Naive thymus-derived CD8-positive, alpha-beta T cell (primary cell): ENCODE measurements around the gene NCOA3. TPM values are rescaled to one million over a fixed set of nuclear protein-coding genes. Genes with fewer than 3 reads are reported as not detected.
A peak's percentile ranks its signal among the peaks of the same experiment; 100 is the strongest.
"Not testable (repeated sequence)": the region's sequence is repeated elsewhere in the genome, so short reads cannot be mapped to it uniquely, and the experiment has no call there.

Experiments used
- ATAC-seq, 2 donors: fragments of 150-1000 bp; cut with Tn5 transposase in 1 of 2; sonication (Bioruptor Pico), chemical (Tn5 transposase) in 1 of 2; 1 replicate in 1 of 2; 2 replicates in 1 of 2; pipeline ENCODE4 v1.10.0; 2021; ENCODE audit warnings: mild to moderate bottlenecking in 2 of 2, moderate library complexity in 2 of 2
- POLR2A ChIA-PET: fragments of 350-600 bp; sonication (Branson Sonifier 250); formaldehyde crosslinking; loops from one replicate; lab custom pipeline; 2021; ENCODE audit warnings: antibody characterized with exemption; lab: Charles Lee
- DNase-seq, 10 donors: peaks; one replicate each; pipeline versions ENCODE4 v3.0.0 to v3.0.0-alpha.2; 2020 to 2022
- H3K27ac Mint-ChIP-seq, 10 donors: one replicate each; pipeline ENCODE4 v1.8.0; 2020 to 2022; ENCODE audit warnings: mild to moderate bottlenecking in 10 of 10, mixed read lengths in 10 of 10, moderate library complexity in 4 of 10, inconsistent platforms in 1 of 10
- H3K27me3 Mint-ChIP-seq, 5 donors: one replicate each; pipeline ENCODE4 v1.8.0; 2021 to 2022; ENCODE audit warnings: mixed read lengths in 5 of 5
- H3K36me3 Mint-ChIP-seq, 3 donors: one replicate each; pipeline ENCODE4 v1.8.0; 2020 to 2022; ENCODE audit warnings: mixed read lengths in 3 of 3, mild to moderate bottlenecking in 2 of 3, inconsistent platforms in 1 of 3
- H3K4me1 Mint-ChIP-seq, 4 donors: one replicate each; pipeline ENCODE4 v1.8.0; 2021 to 2022; ENCODE audit warnings: mixed read lengths in 4 of 4
- H3K4me3 Mint-ChIP-seq, 10 donors: one replicate each; pipeline ENCODE4 v1.8.0; 2020 to 2022; ENCODE audit warnings: mild to moderate bottlenecking in 10 of 10, mixed read lengths in 10 of 10, moderate library complexity in 6 of 10, inconsistent platforms in 1 of 10
- H3K9me3 Mint-ChIP-seq, 9 donors: one replicate each; pipeline ENCODE4 v1.8.0; 2020 to 2022; ENCODE audit warnings: mixed read lengths in 9 of 9, mild to moderate bottlenecking in 3 of 9, inconsistent platforms in 1 of 9, moderate library complexity in 1 of 9
- polyA plus RNA-seq, 3 donors: library from polyadenylated mRNA; unstranded; fragments of 300-500 nt; fragmentation: Illumina TruSeq; gene quantifications; one replicate each; pipeline ENCODE4 v1.2.3, GENCODE V29; 2021
- total RNA-seq, 8 experiments: library from RNA in 2 of 8; stranded (reverse) in 2 of 8; gene quantifications; one replicate each; pipeline ENCODE4 v1.2.3 and lab custom pipeline; 2021 to 2026

NCOA3 gene
- total and polyA plus RNA-seq, 5 experiments from 2014 or later = 18.4 to 106 (median 27.8) TPM

- Mint-ChIP-seq H3K36me3 (peaks cover 0 to 17% (median 4%) of the 10 kb centered on the region in 3 donors), H3K27ac (peak overlapping the region in 8 of 10 donors; percentile 60 to 89 (median 74)), H3K4me3 (peak overlapping the region in 8 of 10 donors; percentile 2 to 63 (median 32)), H3K4me1 (peaks cover 26 to 87% (median 69%) of the 10 kb centered on the region in 4 donors)
- DNase-seq, H3K9me3 Mint-ChIP-seq, ATAC-seq, H3K27me3 Mint-ChIP-seq: not testable (repeated sequence)
- POLR2A ChIA-PET = interaction anchor here (0.5 to 0.7 kb wide), 2 partner anchors 7 to 90 kb away, joined by 4 read pairs; no protein-coding TSS in a partner anchor
These were observed 5.7 kb downstream of the NCOA3 start for GRCh38 chr20:47507275-47507981.

- Mint-ChIP-seq H3K4me3 (peak overlapping the region; percentile 3 to 81 (median 64)), H3K36me3 (peaks cover 0 to 18% (median 2%) of the 10 kb centered on the region in 3 donors), H3K27me3 (no peaks in the 10 kb centered on the region), H3K9me3 (no peaks in the 10 kb centered on the region), H3K4me1 (peaks cover 21 to 86% (median 71%) of the 10 kb centered on the region in 4 donors), H3K27ac (peak overlapping the region; percentile 24 to 89 (median 84))
- peak; percentile 74 for ATAC-seq
- POLR2A ChIA-PET = interaction anchor here (0.9 kb wide), 1 partner anchor 15 kb away, joined by 3 read pairs; no protein-coding TSS in a partner anchor
- peak in 2 of 10 donors; percentile 23 to 31 for DNase-seq
These were observed 6.6 kb downstream of the NCOA3 start for GRCh38 chr20:47508278-47508677.

- DNase-seq (no peak), ATAC-seq (peak; percentile 16)
- Mint-ChIP-seq H3K9me3 (no peaks in the 10 kb centered on the region), H3K4me1 (peaks cover 18 to 84% (median 68%) of the 10 kb centered on the region in 4 donors), H3K36me3 (peaks cover 0 to 18% (median 2%) of the 10 kb centered on the region in 3 donors), H3K27me3 (no peaks in the 10 kb centered on the region), H3K4me3 (peak overlapping the region; percentile 25 to 81 (median 64)), H3K27ac (peak overlapping the region; percentile 61 to 91 (median 87))
- POLR2A ChIA-PET = interaction anchor here (0.9 to 1.4 kb wide), 2 partner anchors 8 to 16 kb away, joined by 3 read pairs; partner anchors contain the start of gene NCOA3
These were observed 7.5 kb downstream of the NCOA3 start for GRCh38 chr20:47509104-47509661.

- H3K9me3 Mint-ChIP-seq = no peaks in the 10 kb centered on the region
- POLR2A ChIA-PET = interaction anchor here (0.6 to 1.4 kb wide), 2 partner anchors 8 to 176 kb away, joined by 3 read pairs; partner anchors contain the start of gene NCOA3
- ATAC-seq = no peak
- no peaks in the 10 kb centered on the region for H3K27me3 Mint-ChIP-seq
- H3K27ac Mint-ChIP-seq = peak overlapping the region; percentile 59 to 91 (median 86)
- DNase-seq = no peak
- peaks cover 0 to 18% (median 2%) of the 10 kb centered on the region in 3 donors for H3K36me3 Mint-ChIP-seq
- H3K4me1 Mint-ChIP-seq = peaks cover 18 to 83% (median 66%) of the 10 kb centered on the region in 4 donors
- peak overlapping the region; percentile 25 to 81 (median 62) for H3K4me3 Mint-ChIP-seq
These were observed 8.0 kb downstream of the NCOA3 start for GRCh38 chr20:47509685-47510084.

- POLR2A ChIA-PET = no interaction called here
- Mint-ChIP-seq H3K27ac (peak overlapping the region in 6 of 10 donors; percentile 18 to 82 (median 42)), H3K36me3 (peaks cover 0 to 53% (median 17%) of the 10 kb centered on the region in 3 donors), H3K27me3 (no peaks in the 10 kb centered on the region), H3K9me3 (peaks cover 0 to 15% (median 4%) of the 10 kb centered on the region in 9 donors), H3K4me3 (peak overlapping the region in 3 of 10 donors; percentile 4 to 31 (median 30)), H3K4me1 (peaks cover 12 to 66% (median 52%) of the 10 kb centered on the region in 4 donors)
- no peak for ATAC-seq
- no peak for DNase-seq
These were observed 14.2 kb downstream of the NCOA3 start for GRCh38 chr20:47515843-47516242.

- Mint-ChIP-seq H3K4me3 (peak overlapping the region in 2 of 10 donors; percentile 12 to 13), H3K27ac (peak overlapping the region in 4 of 10 donors; percentile 21 to 44 (median 38))
These were observed 19.5 kb downstream of the NCOA3 start for GRCh38 chr20:47521059-47521808.

GRCh38 chr20:47524015-47524784 lies 22.5 kb downstream of the NCOA3 start:
- Mint-ChIP-seq H3K4me1 (peaks cover 17 to 51% (median 46%) of the 10 kb centered on the region in 4 donors), H3K27me3 (no peaks in the 10 kb centered on the region), H3K9me3 (peaks cover 0 to 34% (median 17%) of the 10 kb centered on the region in 9 donors), H3K4me3 (peak overlapping the region in 3 of 10 donors; percentile 13 to 31 (median 18)), H3K27ac (peak overlapping the region; percentile 37 to 90 (median 76)), H3K36me3 (peaks cover 11 to 52% (median 36%) of the 10 kb centered on the region in 3 donors)
- POLR2A ChIA-PET = no interaction called here
- ATAC-seq = no peak
- DNase-seq = no peak

More at GRCh38 chr20:47521059-47521808, 19.5 kb downstream of the NCOA3 start:
- Mint-ChIP-seq H3K27me3 (no peaks in the 10 kb centered on the region), H3K36me3 (peaks cover 5 to 57% (median 32%) of the 10 kb centered on the region in 3 donors), H3K4me1 (peaks cover 12 to 56% (median 42%) of the 10 kb centered on the region in 4 donors), H3K9me3 (peaks cover 0 to 30% (median 17%) of the 10 kb centered on the region in 9 donors)
- POLR2A ChIA-PET = no interaction called here
- DNase-seq (no peak), ATAC-seq (no peak)

- peaks cover 0 to 15% (median 0%) of the 10 kb centered on the region in 9 donors for H3K9me3 Mint-ChIP-seq
- peaks cover 22 to 56% (median 48%) of the 10 kb centered on the region in 4 donors for H3K4me1 Mint-ChIP-seq
- no peaks in the 10 kb centered on the region for H3K27me3 Mint-ChIP-seq
- POLR2A ChIA-PET = interaction anchor here (0.7 kb wide), 1 partner anchor 11 kb away, joined by 3 read pairs; no protein-coding TSS in a partner anchor
- no peak overlapping the region for H3K4me3 Mint-ChIP-seq
- H3K27ac Mint-ChIP-seq = peak overlapping the region in 6 of 10 donors; percentile 13 to 81 (median 43)
- peaks cover 6 to 52% (median 16%) of the 10 kb centered on the region in 3 donors for H3K36me3 Mint-ChIP-seq
- DNase-seq = no peak
- ATAC-seq = no peak
These were observed 25.5 kb downstream of the NCOA3 start for GRCh38 chr20:47527004-47527800.

GRCh38 chr20:47529840-47530239 lies 28.2 kb downstream of the NCOA3 start:
- peaks cover 6 to 55% (median 13%) of the 10 kb centered on the region in 3 donors for H3K36me3 Mint-ChIP-seq
- peak overlapping the region in 3 of 10 donors; percentile 2 to 40 (median 15) for H3K27ac Mint-ChIP-seq
- ATAC-seq (no peak), DNase-seq (no peak)
- H3K4me3 Mint-ChIP-seq = peak overlapping the region in 1 of 10 donors; percentile 19
- peaks cover 26 to 57% (median 49%) of the 10 kb centered on the region in 4 donors for H3K4me1 Mint-ChIP-seq
- peaks cover 0 to 9% (median 0%) of the 10 kb centered on the region in 9 donors for H3K9me3 Mint-ChIP-seq
- no peaks in the 10 kb centered on the region for H3K27me3 Mint-ChIP-seq
- POLR2A ChIA-PET = interaction anchor here (0.7 kb wide), 1 partner anchor 127 kb away, joined by 3 read pairs; no protein-coding TSS in a partner anchor

- Mint-ChIP-seq H3K4me3 (no peak overlapping the region), H3K36me3 (peaks cover 6 to 52% (median 14%) of the 10 kb centered on the region in 3 donors), H3K27ac (peak overlapping the region in 2 of 10 donors; percentile 2 to 84), H3K9me3 (peaks cover 0 to 8% (median 0%) of the 10 kb centered on the region in 9 donors), H3K27me3 (no peaks in the 10 kb centered on the region), H3K4me1 (peaks cover 29 to 67% (median 62%) of the 10 kb centered on the region in 4 donors)
- ATAC-seq = no peak
- DNase-seq = no peak
- POLR2A ChIA-PET = no interaction called here
These were observed 29.8 kb downstream of the NCOA3 start for GRCh38 chr20:47531458-47531857.
